CD4-positive, alpha-beta T cell (primary cell): ENCODE data around the gene LZTFL1. TPM values are rescaled to one million over a fixed set of nuclear protein-coding genes. Genes with fewer than 3 reads are reported as not detected.
A peak's percentile ranks its signal among the peaks of the same experiment; 100 is the strongest.

Source experiments
- ATAC-seq: fragments of 200-7000 bp; cut with Tn5 transposase; one replicate; pipeline ENCODE4 v1.10.0; 2022; ENCODE audit warnings: mild to moderate bottlenecking; ENCODE audit not compliant: poor library complexity
- CTCF ChIA-PET: fragments of 350-600 bp; sonication (Branson Sonifier 250); formaldehyde crosslinking; loops from one replicate; lab custom pipeline; 2021; ENCODE audit warnings: antibody characterized with exemption, inconsistent platforms; lab: Charles Lee
- POLR2A ChIA-PET: fragments of 350-600 bp; sonication (Branson Sonifier 250); formaldehyde crosslinking; loops from one replicate; lab custom pipeline; 2021; ENCODE audit warnings: antibody characterized with exemption, inconsistent platforms; lab: Charles Lee
- DNase-seq, 14 experiments: peaks; one replicate each; pipeline ENCODE4 v3.0.0-alpha.2; 2013 to 2020; ENCODE audit warnings: mixed read lengths in 2 of 14
- H3K27ac ChIP-seq, 2 donors: one replicate each; pipeline versions ENCODE4 v1.5.1 to v1.7.0; 2013; ENCODE audit warnings: low read length in 2 of 2, low read depth in 1 of 2, mild to moderate bottlenecking in 1 of 2
- H3K27me3 ChIP-seq, 2 experiments: 1 replicate in 1 of 2; 2 replicates in 1 of 2; pipeline versions ENCODE4 v1.6.1 to v1.7.0; 2013; ENCODE audit warnings: low read length in 2 of 2, control low read depth in 1 of 2, mild to moderate bottlenecking in 1 of 2, moderate library complexity in 1 of 2; ENCODE audit not compliant: insufficient read depth in 2 of 2, control insufficient read depth in 1 of 2
- H3K36me3 ChIP-seq: one replicate; pipeline ENCODE4 v1.6.1; 2013; ENCODE audit warnings: low read length, control low read depth; ENCODE audit not compliant: insufficient read depth
- H3K4me1 ChIP-seq: one replicate; pipeline ENCODE4 v1.6.1; 2013; ENCODE audit warnings: low read length, control low read depth; ENCODE audit not compliant: insufficient read depth
- H3K4me3 ChIP-seq: one replicate; pipeline ENCODE4 v1.5.1; 2013; ENCODE audit warnings: mild to moderate bottlenecking, low read length, moderate library complexity
- H3K9me3 ChIP-seq, 2 experiments: 1 replicate in 1 of 2; 2 replicates in 1 of 2; pipeline versions ENCODE4 v1.6.1 to v1.7.0; 2013; ENCODE audit warnings: low read length in 2 of 2, mild to moderate bottlenecking in 2 of 2, control low read depth in 1 of 2, moderate library complexity in 1 of 2; ENCODE audit not compliant: control insufficient read depth in 1 of 2, insufficient read depth in 1 of 2
- H3K27ac Mint-ChIP-seq: one replicate; pipeline ENCODE4 v1.8.0; 2020; ENCODE audit warnings: mixed read lengths
- H3K27me3 Mint-ChIP-seq: one replicate; pipeline ENCODE4 v1.8.0; 2021; ENCODE audit warnings: mixed read lengths
- H3K36me3 Mint-ChIP-seq: one replicate; pipeline ENCODE4 v1.8.0; 2021; ENCODE audit warnings: low read depth, mixed read lengths
- H3K4me1 Mint-ChIP-seq: one replicate; pipeline ENCODE4 v1.8.0; 2021; ENCODE audit warnings: low read depth, mixed read lengths
- H3K4me3 Mint-ChIP-seq: one replicate; pipeline ENCODE4 v1.8.0; 2020; ENCODE audit warnings: mild to moderate bottlenecking, mixed read lengths
- H3K9me3 Mint-ChIP-seq: one replicate; pipeline ENCODE4 v1.8.0; 2020; ENCODE audit warnings: mixed read lengths
- intact Hi-C, 2 experiments: fragments of 100-400 bp; cut with DNase I in 1 of 2; cut with micrococcal nuclease in 1 of 2; formaldehyde crosslinking; loops; one replicate each; pipeline versions ENCODE4 v1.15.1 to v1.9.0; 2023 to 2025; cut with DNase I, micrococcal nuclease
- total RNA-seq, 174 experiments: library from RNA in 2 of 174; stranded (reverse) in 2 of 174; gene quantifications; one replicate each; pipeline ENCODE4 v1.2.3 and lab custom pipeline; 2021 to 2026
- TF ChIP-seq, protein P1 (sequence below): fragments of 200-600 bp; IDR thresholded peaks from one replicate; pipeline ENCODE4 v1.8.0; 2022; ENCODE audit warnings: antibody characterized with exemption, mild to moderate bottlenecking

Gene LZTFL1
- total RNA-seq, 2 experiments from 2014 or later: 9.6 to 10.0 TPM

GRCh38 chr3:45795882-45796765, 45.8 kb downstream of the LZTFL1 start, which contains the start of gene SLC6A20:
Gene SLC6A20 (minus strand): TSS chr3:45796536. CDS start chr3:45796419, 117 bp downstream.
- H3K4me3 ChIP-seq: peak within 1 kb of the TSS; percentile 49

DNA sequence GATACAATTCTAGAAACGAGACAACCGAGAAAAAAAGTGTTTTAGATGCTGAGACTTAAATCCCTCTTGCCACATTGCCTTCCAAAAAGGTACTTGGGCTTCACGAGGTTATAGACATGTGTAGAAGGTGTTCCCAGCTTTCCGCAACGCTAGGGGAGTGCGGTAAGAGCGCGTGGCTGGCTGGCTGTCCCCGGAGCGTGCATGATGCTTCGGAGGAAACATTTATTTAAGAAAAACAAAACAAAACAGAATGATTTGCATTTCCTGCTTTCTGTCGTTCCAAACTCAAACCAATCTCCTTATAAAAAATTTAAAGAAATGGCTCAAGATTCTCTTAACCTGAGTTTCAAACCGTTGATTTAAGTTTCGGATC, 46.4 kb downstream of the LZTFL1 start:
- H3K27ac ChIP-seq: no peak overlapping the region
- peak in 2 of 14 experiments; percentile 10 to 20 for DNase-seq
- H3K36me3 ChIP-seq: no peaks in the 10 kb centered on the region
- ChIA-PET POLR2A (no interaction called here), CTCF (no interaction called here)
- Mint-ChIP-seq H3K4me3 (peak overlapping the region; percentile 88), H3K27me3 (peaks cover 66% of the 10 kb centered on the region), H3K27ac (no peak overlapping the region), H3K36me3 (no peaks in the 10 kb centered on the region), H3K9me3 (no peaks in the 10 kb centered on the region), H3K4me1 (peaks cover 9% of the 10 kb centered on the region)
- peak overlapping the region; percentile 49 for H3K4me3 ChIP-seq
- peaks cover 0 to 9% of the 10 kb centered on the region in 2 experiments for H3K9me3 ChIP-seq
- intact Hi-C loops: no loop called here
- ATAC-seq: peak; percentile 64
- peaks cover 16% of the 10 kb centered on the region for H3K4me1 ChIP-seq
- TF ChIP-seq, protein P1, sequence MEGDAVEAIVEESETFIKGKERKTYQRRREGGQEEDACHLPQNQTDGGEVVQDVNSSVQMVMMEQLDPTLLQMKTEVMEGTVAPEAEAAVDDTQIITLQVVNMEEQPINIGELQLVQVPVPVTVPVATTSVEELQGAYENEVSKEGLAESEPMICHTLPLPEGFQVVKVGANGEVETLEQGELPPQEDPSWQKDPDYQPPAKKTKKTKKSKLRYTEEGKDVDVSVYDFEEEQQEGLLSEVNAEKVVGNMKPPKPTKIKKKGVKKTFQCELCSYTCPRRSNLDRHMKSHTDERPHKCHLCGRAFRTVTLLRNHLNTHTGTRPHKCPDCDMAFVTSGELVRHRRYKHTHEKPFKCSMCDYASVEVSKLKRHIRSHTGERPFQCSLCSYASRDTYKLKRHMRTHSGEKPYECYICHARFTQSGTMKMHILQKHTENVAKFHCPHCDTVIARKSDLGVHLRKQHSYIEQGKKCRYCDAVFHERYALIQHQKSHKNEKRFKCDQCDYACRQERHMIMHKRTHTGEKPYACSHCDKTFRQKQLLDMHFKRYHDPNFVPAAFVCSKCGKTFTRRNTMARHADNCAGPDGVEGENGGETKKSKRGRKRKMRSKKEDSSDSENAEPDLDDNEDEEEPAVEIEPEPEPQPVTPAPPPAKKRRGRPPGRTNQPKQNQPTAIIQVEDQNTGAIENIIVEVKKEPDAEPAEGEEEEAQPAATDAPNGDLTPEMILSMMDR: no peak
- H3K27me3 ChIP-seq: peaks cover 32 to 38% of the 10 kb centered on the region in 2 experiments

More at GRCh38 chr3:45795882-45796765, 45.8 kb downstream of the LZTFL1 start, which contains the start of gene SLC6A20:
- TF ChIP-seq, protein P1: no peak
- peaks cover 32 to 38% of the 10 kb centered on the region in 2 experiments for H3K27me3 ChIP-seq
- ChIA-PET CTCF (no interaction called here), POLR2A (no interaction called here)
- Mint-ChIP-seq H3K4me3 (peak within 1 kb of the TSS; percentile 88), H3K9me3 (no peaks in the 10 kb centered on the region), H3K36me3 (no peaks in the 10 kb centered on the region), H3K4me1 (peaks cover 9% of the 10 kb centered on the region), H3K27me3 (peaks cover 66% of the 10 kb centered on the region), H3K27ac (no peak within 1 kb of the TSS)
- H3K27ac ChIP-seq: no peak within 1 kb of the TSS
- H3K36me3 ChIP-seq: no peaks in the 10 kb centered on the region
- intact Hi-C loops: no loop called here
- DNase-seq: peak in 4 of 14 experiments; percentile 6 to 21 (median 16)
- H3K9me3 ChIP-seq: peaks cover 0 to 9% of the 10 kb centered on the region in 2 experiments
- ATAC-seq: peak; percentile 47
- H3K4me1 ChIP-seq: peaks cover 16% of the 10 kb centered on the region

- H3K27me3 ChIP-seq: peaks cover 31 to 38% of the 10 kb centered on the region in 2 experiments
- peaks cover 0 to 11% of the 10 kb centered on the region in 2 experiments for H3K9me3 ChIP-seq
- ChIA-PET POLR2A (no interaction called here), CTCF (no interaction called here)
- intact Hi-C loops: no loop called here
- TF ChIP-seq, protein P1: no peak
- peaks cover 64% of the 10 kb centered on the region for H3K27me3 Mint-ChIP-seq
- H3K4me3 ChIP-seq: no peak overlapping the region
- ATAC-seq: no peak
- H3K27ac Mint-ChIP-seq: no peak overlapping the region
- no peaks in the 10 kb centered on the region for H3K36me3 Mint-ChIP-seq
- H3K4me1 Mint-ChIP-seq: peaks cover 9% of the 10 kb centered on the region
- no peaks in the 10 kb centered on the region for H3K9me3 Mint-ChIP-seq
- H3K27ac ChIP-seq: no peak overlapping the region
- peaks cover 16% of the 10 kb centered on the region for H3K4me1 ChIP-seq
- H3K4me3 Mint-ChIP-seq: peak overlapping the region; percentile 34
- H3K36me3 ChIP-seq: no peaks in the 10 kb centered on the region
- DNase-seq: no peak
These were observed 47.3 kb downstream of the LZTFL1 start for GRCh38 chr3:45794660-45795059.
